Stimulated activated CD4-positive, alpha-beta T cell treated with anti-CD3 and anti-CD28 coated beads, TNF-alpha, amount 100 ng/mL, for 4 hours (primary cell): Measurements from ENCODE around the gene ERVK3-1.

Experiments
- DNase-seq, 3 experiments: peaks; one replicate each; pipeline ENCODE4 v3.0.0-alpha.2; 2020; ENCODE audit warnings: low read depth in 3 of 3

The ERVK3-1 gene

DNA sequence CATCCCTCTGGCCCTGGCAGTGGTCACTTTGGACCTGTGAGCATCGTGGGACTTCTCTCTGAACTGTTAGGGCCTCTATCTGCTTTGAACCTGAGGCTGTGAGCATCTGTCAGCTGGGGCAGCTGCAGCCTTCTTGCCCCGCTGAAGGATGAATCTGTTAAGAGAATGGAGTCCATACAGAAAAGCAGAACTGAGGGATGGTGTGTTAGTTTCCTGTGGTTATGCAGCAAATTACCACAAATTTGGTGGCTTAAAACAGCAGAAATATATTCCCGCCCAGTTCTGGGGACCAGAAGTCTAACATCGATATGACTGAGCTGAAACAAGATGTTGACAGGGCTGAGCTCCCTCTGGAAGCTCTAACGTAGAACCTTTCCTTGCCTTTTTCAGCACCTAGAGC lies 59.0 kb downstream of the ERVK3-1 start:
- no peak for DNase-seq
